Stimulated activated CD8-positive, alpha-beta memory T cell treated with anti-CD3 and anti-CD28 coated beads, Interleukin-7, amount 100 ng/mL, for 1 hour (primary cell): ENCODE data around the gene ZNF76.

Experiments used
- DNase-seq, 2 donors: peaks; one replicate each; pipeline ENCODE4 v3.0.0-alpha.2; 2020; ENCODE audit warnings: low read depth in 2 of 2

ZNF76 gene

DNA sequence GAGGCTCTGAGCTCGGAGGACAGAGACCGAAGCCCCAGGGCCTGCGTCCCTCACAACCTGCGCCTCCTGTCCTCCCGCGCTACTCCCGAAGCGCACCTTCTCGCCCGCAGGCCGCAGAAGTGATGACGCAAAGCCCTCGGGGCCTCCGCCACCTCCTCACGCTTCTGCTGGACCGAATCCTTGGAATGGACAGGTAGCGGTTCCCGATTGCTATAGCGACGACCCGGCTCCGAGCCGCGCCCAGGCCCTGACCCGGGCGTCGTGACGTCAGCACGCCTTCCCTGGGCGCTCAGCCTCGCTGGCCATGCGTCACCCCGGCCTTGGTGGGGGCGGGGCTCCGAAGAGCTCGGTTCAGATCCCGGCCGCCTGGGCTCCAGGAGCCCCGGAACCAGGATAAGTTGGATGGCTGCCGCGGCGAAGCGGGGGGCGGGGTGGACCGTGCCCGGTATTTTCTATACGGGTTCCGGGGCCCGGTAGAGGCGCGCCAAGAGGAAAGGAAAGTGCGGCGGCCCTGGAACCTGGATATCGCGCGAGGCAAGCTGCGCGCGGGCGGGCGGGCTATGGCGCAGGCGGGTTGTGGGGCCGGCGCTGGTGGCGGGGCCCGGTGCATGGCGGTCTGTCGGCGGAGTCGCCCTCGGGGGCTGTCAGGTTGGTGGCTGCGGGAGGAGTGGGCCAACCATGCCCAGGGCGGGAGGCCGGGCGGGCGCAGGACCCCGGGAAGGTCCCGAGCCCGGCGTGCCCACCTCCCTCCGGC is at the start of gene ZNF76:
TSS of gene ZNF76 (plus strand) at position 542 of the 754 bp plus-strand sequence. CDS start 21,417 bp downstream, outside the sequence.
- DNase-seq = peak; percentile 73 to 79

DNA sequence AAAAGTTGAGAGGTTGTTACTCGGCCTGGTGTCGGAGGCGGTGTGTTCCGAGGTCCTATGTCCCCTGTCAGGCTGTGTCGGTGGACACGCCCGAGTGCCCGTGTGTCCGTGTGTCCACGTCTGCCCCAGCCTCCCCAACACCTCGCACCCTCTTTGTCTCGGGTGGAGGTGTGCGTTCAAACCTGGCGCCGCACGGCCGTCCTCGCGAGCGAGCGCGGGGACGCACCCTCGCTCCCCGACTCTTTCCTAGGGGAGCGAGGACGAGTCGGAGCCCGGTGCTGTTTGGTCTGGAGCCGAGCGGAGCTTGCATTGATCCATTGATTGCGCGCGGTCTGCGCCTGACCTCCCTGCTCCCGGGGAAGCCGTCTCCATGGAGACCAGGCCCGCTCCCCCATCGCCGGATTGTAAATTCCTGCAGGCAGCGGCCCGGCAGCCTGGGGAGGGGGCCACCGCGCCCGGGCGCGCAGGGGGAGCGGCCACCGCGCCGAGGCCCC is 46.2 kb upstream of the ZNF76 start:
- no peak for DNase-seq

DNA sequence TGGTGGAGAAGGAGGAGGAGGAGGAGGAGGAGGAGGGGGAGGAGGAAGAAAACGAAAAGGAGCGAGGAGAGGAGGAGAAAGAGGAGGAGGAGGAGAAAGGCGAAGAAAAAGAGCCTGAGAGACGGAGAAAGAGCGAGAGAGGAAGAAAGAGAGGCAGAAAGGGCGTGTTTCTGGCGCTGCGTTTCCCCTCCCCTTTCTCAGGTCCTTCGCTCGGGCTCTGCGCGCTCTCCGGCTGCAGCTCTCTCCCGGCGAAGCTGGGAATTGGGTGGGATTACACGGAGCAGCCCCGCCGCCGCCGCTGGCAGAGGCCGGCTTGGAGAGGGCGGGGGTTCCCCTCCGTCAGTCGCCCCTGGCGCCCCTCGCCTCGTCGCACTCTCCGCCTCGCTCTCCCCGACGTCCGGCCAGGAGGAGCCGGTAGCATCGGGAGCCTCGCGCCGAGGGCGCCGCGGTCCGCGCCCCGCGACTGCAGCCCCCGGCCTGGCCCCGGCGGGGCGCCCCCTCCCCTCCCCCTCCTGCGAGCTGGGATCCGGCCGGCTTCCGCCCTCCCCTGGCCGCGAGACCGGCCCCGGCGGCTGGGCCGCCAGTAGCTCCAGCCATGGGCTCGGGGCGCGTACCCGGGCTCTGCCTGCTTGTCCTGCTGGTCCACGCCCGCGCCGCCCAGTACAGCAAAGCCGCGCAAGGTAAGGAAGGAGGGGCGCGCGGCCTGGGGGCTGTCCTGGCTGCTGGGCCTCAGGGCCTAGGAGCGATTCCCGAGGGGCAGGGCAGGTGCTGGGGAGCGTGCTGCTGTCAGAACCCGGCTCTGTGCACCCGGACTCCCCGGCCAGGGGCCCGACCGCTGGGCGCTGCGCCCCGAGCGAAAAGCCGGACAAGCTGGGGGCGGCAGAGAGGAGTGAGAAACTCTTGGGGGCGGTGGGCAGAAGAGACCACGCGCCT is 45.4 kb upstream of the ZNF76 start, which contains the start of gene SCUBE3:
TSS of gene SCUBE3 (plus strand) at position 133 of the 933 bp plus-strand sequence. CDS start at position 596, 463 bp downstream.
- no peak for DNase-seq

DNA sequence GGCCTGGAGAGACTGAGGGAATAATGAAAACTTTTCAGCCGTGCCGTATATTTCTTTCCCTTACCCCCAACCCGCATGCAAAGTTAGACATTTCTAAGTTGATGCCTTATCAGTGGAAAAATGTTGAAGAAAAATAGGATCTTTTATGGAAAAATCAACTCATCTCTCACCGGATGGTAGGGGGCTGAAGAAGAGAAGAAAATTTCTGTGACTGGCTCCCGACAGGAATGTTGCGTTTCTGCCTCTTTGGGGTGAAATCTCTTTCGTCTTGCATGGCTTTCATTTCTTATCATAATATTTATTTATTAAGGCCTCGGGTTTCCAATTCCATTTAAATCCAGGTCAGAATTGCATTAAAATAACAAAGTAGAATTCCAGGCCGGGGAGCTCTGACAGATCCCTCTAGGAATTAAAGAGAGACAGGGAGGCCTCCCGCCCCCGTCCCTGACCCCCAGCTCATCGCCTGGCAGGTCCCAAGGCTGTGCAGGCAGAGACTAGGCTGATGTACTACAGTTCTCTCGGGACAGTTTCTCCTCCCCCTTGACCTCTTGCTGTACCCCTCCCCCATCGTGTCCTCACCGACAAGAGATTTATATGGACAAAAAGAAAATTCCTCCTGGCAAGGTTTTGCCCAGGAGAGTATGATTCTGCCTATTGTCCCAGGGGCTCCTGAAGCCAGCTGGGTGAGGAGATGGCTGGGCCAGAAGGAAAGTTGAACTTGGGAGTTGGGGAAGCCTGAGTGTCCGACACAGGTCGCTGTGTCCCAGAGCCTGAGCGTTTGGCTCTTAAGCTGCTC is 44.5 kb upstream of the ZNF76 start:
- no peak for DNase-seq

DNA sequence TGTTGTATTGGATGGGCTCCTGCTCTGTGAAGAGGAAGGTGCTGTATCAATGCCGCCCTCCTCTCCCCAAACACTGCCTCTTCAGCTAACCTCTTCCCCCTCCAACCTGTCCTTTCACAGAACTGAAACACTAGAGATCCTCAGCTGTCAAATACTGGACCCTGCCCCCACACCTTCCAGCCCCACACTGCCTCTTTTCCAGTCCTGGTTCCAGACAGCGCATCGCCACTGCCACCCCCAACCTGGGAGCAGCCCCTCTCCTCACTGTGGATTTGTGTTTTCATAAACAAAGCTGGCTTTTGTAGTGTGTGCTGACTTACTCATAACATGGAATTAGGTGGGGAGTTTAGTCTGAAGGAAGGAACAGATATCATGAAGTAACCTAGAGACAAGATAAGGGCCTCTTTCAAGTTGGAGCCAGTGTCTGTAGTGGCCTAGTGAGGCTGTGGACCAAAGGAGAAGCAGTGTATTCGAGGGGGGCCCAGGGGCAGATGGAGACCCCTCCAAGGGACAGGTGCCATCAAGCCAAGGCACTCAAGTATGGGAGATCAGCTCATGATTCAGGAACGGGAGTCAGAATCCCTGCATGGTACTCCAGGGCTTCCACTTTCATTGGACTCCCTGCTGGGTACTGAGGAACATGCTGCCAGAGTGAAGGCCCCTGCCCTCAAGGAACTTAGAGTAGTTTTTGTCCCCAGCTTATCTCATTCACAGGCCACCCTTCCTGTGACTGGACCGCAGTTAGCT is 43.7 kb upstream of the ZNF76 start:
- DNase-seq = no peak

DNA sequence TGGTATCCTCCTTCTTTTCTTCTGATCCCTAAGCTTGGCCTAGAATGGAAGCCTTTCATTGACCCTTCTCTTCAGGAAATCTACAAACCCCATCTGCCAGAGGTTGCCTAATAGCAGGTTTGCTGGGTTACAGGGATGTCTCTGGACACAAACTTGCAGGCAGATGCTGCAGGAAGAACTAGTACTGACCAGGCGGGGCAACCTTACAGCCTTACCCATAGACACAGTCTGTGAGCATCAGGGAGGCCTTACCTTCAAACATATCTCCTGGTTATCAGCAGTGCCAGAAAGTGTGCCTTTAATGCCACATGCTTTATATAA is 43.2 kb upstream of the ZNF76 start:
- no peak for DNase-seq

DNA sequence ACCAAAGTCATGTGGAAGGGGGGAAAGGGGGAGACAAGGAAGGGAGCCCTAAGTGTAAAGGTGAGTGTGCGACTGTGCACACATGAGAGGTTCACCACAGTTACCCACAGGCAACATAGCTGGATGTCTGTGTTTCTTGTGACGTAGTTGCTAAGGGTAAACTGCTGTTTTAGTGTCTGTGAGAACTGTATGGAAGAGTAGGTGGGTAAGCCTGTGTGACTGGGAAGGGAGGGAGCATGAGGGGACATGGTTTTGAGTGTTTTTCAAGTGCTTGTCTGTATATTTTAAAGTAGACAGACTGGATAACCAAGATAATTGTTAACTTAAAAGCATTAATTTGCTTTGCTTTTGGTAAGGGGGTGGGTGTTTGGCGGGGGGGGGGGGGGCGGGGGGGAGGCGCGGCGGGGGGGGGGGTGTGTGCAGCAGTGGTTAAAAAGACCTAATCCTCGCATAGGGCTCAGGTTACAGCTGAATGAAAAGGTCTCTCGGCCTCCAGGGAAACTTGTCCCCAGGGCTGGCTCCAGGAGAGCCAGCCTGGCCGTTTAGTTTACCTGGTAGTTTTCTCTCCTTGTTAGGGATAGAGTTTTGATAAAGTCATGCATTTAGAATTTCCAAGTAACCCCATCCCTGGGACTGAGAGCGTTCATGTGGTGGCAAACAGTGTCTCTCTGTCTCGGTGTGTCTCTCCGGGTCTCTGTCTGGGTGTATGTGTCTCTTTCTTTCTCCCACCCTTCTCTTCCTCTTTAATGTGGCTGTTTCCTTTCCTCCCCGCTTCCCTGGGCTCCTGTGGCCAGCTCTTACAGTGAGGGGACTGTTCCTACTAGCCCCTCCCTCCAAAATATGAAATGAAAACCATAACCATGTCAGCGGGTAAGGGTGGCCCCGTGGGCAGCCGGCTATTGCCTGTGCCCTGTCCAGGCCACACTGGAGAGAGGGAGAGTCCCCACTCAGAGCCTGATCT is 42.4 kb upstream of the ZNF76 start:
- DNase-seq = no peak

DNA sequence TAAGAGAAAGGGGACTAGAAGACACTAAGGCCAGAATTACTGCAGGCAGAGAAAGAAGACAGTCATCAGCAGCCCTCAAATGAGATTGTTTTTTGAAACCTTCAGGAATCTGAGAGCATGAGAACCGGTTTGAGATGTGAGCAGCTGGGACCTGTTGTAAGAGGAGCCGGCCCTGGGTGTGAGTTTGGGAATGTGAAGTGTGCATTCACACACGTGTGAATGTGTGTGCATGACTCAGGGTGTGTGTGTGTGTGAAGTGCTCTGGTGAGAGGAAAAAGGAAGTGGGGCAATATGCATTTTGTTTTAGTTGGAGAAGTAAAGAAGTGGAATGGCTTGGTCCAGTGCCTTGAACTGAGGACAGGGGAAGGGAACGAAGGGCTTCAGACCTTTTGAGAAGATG is 41.5 kb upstream of the ZNF76 start:
- DNase-seq = no peak

DNA sequence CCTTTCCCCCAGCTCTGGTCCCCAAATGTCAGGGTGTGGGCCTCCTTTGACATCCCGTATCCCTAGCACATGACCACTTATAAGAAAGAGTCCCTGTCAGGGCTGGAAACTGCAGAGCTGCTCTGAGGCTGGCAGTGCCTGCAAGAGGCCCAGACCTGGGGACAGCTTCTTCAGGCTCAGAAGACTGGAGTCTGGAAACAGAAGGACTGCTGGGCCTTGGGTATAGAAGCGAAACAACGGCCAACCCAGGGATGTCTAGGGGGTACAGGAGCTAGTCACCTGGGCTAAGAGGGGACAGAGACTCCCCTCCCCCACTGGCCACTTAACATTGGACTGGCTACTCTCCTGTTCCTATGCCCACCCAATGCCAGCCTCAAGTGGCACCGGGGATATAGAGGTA is 41.1 kb upstream of the ZNF76 start:
- no peak for DNase-seq

DNA sequence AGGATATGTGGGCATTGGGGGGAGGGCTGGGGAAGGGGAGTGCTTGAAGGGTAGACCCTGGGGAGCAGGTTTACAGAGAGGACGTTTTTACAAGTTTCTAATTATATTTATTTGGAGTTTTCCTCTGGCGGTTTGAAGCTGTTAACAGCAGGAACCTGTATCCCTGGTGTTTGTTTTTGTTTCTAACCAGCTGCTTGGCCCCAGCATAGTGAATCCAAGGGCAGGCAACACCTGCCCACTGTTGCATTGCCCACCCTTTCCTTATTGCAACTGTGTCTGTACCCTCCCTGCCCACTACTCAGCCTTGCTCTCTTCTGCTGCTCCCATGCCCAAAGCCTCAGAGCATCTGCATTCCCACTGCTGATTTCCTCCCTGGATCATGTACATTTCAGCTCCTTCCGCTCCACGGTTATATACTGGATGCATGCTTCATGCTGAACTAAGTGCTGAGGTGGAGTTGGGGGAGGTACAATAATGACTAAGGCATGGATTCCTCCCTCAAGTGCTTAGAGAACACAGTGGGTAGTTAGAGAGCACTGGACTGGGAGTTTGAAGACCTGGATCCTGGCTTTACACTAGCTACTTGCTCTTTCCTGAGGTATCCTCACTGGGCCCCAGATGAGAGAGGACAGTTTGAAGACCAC is 39.7 kb upstream of the ZNF76 start:
- no peak for DNase-seq

DNA sequence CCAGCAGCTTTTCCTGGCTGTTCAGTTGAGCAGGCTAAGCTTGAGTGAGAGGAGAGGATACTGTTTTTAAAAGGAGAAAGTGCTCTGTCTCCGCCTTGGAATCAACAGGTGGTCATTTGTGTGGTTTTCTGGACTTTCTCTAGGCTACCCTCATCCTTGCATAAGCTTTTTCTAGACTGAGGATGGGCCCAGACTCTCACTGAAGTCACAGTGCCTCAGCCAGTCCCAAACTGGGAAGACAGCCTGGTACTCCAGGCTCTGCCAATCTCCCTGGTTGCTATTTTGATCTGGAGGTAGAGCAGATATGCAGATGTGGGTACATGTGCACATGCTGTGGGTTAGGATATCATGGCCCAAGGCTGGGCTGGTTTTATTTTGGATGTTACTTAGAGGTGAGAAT is 38.8 kb upstream of the ZNF76 start:
- no peak for DNase-seq

DNA sequence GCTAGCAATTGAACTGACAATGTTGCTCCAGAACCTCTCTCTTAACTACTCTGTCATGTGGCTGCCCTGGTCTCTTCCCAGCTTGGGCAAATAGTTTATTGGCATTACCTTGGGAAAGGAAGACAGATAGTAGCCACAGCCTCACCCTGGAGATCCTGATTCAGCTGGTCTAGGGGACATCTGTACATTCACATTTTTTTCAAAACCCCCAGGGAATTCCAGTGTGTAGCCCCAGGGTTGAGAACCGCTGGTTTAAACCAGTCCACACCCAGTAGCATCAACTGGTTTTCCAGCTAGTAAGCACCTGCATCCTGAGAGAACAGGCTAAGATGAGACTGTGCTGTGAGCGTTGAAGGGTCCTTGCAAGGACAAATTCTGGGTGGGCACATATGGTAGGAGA is 36.1 kb upstream of the ZNF76 start:
- DNase-seq = no peak

DNA sequence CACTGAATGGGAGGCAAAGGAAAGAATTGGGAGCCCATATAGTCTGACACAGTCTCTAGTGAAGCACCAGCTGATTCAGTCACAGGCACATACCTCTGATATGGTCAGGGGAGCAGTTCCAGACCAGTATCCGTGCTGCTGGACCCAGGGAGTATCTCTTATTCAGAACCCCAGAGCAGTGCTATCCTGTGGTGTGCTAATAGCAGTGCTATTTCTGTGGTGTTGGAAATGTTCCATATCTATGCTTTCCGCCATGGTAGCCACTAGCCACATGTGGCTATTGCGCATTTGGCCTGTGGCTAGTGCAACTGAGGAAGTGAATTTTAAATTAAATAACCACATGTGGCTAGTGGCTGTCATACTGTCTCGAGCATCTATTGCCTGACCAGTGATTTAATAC is 34.8 kb upstream of the ZNF76 start:
- no peak for DNase-seq

DNA sequence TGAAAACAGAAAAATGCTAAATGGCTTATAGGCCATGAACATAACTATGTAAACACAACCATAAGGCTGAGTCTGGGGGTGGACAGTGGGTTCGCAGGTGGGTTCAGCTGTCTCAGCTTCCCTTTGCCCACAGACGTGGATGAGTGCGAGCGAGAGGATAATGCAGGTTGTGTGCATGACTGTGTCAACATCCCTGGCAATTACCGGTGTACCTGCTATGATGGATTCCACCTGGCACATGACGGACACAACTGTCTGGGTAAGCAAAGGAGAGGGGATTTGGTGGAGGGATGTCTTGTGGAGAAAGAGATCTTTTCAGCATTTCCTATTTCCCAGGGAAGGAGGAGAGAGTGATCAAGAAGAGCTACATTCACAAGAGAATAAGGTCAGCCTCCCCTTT is 31.1 kb upstream of the ZNF76 start:
- DNase-seq = no peak

DNA sequence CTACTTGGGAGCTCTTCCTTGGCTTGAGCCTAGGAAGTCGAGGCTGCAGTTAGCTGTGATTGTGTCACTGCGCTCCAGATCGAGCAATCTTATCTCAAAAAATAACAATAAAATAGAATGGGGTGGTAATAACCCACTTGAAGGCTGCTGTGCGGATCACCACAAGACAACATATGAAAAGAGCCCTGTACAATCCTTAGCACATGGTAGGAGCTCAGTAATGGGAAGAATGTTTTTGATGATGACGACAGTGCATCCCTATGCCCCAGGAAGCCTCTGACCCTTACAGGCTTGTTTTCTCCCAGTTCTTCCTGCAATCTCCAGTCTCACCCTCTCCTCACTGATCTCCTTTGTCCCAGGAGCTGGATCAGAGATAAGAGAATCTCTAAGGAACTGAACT is 30.2 kb upstream of the ZNF76 start:
- no peak for DNase-seq

DNA sequence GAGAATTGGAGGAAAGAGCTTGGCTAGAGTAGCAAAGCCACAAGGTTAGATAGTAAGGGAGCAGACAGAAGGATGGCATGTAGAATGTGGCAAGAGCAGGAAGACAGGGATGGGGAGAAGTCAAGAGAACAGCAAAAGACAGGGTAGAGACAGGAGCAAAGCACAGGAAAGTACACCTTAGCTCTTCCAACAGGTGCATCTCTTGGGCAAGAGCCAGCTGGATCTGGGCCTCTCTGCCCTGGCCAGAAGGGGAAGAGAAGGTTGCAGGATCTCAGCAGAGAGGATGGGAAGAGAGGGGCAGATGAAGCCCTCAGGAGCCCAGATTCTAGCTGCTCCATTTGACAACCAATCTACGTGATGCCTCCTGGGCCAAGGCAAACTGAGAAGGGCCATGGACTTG is 29.0 kb upstream of the ZNF76 start:
- no peak for DNase-seq

DNA sequence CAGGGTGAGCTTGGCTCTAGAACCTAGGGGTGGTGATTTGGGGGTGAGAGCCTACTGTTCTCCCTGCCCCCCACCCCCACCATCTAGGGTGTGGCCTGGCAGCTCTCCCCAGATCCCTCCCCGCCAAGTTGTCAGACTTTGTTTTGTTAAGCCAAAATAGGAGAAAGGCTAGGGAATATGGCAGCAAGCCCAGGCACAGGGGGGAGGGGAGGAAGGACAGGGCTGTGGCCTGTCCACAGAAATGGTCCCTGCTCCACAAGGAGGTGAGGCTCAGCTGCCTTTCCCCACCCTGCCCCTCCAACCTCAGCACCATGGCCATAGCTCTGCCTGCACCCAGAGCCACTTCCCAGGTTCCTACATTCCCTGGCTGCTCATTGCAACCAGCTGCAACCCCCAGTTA is 28.6 kb upstream of the ZNF76 start:
- DNase-seq = no peak

DNA sequence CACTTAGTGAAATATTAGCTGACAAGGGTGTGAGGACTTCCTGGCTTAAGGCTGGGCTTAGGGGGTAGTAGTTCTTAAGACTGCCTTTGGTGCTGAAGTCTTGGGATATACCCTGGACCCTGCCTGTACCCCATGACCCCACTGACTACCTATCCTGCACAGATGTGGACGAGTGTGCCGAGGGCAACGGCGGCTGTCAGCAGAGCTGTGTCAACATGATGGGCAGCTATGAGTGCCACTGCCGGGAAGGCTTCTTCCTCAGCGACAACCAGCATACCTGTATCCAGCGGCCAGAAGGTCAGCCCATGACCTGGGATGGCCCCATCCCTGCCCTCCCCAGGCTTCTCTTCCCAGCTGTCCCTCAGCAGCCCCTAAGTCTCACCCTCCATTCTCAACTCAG is 28.0 kb upstream of the ZNF76 start:
- no peak for DNase-seq

DNA sequence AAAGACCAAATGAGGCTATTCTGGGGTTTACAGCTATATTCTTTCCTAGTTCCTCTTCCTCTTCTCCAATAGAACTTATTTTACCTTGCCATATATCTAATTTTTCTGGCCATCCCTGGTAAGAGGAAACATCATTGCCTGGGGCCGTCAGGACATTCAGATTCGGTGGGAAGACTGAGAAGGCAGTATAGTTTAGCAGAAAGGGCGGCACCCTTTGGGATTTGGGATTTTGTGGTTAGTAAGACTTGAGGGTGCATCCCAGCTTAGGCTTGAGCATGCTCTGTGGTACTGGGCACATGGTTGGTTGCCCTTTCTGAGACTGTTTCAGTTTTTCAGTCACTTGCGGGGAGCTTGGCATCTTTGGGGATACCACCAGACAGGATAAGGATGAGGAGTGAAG is 24.6 kb upstream of the ZNF76 start:
- DNase-seq = no peak

DNA sequence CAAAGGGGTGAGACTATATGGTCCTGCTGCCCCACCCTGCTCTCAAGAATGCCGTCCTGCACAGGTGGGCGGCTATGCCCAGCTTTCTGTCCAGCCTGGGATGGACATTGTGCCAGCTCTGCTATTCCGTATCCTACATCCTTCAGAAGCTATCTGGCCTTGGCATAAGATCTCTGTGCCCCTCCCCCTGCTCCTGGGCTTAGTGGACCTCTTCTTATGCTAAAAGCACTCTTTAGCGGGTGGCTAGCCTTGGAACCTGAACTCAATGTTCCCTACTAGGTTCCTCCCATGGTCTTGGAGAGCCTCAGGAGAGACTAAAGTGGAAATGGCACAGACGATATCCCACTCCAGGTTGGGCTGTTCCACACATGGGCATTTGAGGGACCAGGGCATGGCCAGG is 23.3 kb upstream of the ZNF76 start:
- no peak for DNase-seq
